Midbrain (tissue), 1 donor: ENCODE data around the gene SF1.
A peak's percentile ranks its signal among the peaks of the same experiment; 100 is the strongest.

Experiments
- DNase-seq: peaks from one replicate; lab custom pipeline; 2025; lab: John Stamatoyannopoulos, UW

The SF1 gene

DNA sequence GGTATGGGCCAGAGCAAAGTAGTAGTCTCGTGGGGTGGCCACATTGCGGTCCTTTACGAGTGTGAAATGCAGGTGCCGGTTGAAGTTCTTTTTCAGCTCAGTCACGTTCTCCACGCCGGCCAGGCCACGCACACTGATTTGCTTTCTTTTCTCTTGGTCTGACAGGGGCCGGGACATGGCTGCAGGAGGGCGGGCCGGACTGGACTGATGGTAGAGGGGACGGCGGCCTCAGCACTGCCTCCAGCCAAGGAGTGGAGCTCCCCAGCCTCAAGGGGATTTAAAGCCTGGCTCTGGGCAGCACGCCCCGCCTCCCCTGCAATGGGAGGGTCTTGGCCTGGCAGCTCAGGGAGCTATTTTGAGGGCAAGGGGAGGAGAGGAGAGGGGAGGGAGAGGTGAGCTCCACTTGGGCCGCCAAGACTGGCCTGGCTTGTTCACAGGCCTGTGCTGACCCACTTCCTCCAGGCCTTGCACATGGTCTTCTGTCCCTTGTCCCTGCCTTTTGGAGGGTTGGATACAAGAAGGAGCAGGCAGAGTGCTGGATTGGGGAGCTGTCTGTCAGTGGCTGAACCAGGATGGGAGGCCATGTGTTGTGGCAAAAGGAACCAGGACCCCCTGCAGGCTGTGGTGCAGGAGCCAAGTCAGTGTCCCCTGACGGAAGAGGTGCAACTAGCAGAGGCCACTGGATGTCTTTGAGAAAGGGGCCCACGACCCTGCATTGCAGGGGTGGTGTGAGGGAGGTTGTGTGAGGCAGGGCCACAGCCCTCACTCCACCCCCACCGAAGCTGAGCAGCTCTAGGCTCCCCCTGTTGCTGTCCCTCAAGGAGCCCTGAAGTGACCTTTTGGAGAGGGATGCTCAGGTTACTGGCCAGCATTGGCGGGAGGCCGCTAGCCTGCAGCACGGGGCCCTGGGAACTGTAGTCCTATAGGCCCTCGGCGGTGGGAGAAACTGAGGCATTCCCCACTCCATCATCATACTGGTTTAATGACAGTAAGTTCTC lies 18.3 kb downstream of the SF1 start, which contains the start of gene PYGM:
Gene PYGM (minus strand): TSS at position 253 of the 998 bp plus-strand sequence. CDS start 76 bp downstream, at position 177.
- DNase-seq = peak; percentile 73

DNA sequence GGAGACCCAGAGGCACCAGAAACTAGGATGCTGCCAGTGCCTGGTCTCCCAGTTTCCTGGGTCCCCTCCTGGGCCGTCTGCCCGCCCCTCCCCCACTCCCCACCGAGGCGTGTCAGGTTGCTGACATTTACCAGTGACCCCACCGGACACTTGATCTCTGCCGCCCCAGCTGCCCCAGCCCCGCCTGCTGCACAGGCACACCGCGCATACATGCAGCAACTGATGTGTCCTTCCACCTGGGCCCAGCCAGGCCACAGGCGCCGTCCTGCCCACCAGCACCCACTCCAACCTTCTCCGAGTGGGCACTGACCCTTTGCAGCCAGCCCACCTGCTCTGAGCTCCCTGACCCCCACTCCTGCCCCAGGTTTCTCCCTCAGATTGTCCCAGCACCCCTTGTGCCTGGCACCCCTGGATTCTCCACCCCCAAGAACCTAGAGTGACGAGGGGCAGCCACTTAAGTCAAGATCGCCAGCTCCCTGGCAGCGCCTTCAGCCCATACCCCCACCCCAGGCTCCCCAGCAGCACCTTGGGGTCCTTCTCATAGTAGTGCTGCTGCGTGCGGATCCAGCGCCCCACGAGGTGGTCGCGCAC lies 19.1 kb downstream of the SF1 start:
- DNase-seq = no peak

DNA sequence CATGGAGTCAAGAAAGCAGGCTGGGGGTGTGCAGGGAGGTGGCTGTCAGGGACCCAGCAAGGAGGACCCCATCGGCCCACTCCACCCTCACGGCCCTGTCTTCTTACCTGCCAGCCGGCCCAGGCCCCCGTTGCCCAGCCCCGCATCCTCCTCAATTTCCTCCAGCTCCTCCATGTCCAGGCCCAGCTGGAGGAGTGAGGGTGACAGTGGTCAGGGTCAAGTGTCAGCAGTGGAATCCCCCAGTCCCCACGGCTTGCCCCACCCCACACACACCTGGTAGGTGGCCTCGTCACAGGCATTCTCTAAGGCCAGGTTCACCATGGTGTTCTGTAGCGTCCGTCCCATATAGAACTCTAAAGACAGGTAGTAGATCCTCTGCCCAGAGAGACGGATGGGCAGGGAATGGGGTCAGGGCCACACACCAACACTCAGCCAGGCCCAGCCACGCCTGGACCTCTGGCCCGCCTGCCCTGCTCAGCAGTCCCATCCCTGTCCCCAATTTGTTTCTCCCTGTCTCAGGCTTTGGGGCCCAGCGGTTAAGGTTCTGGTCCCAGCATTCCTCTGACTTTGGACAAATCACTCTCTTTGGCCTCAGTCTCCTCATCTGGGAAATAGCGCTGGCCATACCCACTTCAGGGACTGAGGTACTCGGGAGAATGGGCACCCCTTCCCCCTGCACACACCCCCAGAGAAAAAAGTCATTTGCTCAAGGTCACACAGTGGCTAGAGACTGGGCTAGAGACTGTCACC lies 19.8 kb downstream of the SF1 start:
- DNase-seq = no peak

DNA sequence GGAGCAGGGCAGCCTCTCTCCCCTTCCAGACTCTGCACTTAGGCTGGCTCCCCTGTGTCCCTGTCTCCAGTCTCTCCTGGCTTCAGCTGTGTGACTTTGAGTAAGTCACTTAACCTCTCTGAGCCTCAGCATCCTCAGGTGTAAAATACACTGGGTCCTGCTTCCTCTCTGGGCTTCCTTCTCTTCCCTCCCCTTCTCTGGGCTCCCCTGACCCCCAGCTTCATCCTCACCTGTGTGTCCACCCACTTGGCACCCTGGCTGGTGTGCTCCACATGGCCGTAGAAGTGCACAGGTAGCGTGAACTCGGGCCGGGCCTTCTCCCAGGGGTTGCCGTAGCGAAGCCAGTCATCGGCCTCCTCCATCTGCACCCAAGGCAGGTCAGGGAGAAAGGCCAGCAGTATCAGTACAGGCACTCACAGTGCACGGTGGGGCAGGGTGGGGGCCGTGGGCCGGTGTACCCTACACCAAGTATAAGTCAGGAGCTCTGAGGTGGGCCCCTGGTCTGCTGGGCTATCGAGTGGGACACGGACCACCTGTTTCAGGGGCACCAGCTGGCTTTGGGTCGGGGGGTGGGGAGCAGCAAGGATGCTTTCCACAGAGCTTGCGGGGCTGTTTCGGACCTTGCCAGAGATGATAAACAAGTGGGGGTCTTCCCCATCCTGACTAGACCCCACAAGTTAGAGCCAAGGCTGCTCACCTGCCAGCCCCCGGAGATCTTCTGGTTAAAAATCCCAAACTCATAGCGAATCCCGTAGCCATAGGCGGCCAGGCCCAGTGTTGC lies 20.6 kb downstream of the SF1 start:
- no peak for DNase-seq

DNA sequence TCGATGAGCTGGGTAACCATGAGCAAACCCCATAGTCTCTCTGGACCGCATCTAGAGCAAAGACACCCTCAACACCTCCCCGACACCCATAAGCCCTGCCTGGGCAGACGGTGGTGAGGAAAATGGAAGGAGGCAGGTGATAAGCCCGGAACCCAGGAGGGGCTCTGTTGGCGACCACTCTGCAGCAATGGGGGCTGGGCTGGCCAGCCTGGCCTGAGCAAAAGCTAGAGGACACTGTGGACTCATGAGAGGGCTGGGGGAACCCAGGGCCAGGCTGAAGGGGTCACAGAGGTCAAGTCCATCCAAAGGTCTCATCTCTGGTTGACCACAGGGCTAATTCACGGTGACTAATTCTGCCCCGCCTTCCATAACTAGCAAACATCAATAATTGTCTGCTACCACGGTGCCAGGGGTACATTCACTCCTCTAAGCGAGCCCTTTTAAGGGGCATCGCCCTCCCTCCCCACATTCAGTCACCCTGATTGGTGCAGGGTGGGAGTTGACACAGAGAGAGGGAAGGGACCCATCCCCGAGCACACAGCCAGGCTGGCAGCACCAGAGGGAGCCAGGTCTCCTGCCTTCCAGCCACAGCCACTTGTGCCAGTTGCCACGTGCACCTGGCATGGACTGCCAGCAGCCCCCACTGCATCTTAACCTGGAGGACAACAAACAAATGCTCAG lies 22.5 kb downstream of the SF1 start:
- no peak for DNase-seq

DNA sequence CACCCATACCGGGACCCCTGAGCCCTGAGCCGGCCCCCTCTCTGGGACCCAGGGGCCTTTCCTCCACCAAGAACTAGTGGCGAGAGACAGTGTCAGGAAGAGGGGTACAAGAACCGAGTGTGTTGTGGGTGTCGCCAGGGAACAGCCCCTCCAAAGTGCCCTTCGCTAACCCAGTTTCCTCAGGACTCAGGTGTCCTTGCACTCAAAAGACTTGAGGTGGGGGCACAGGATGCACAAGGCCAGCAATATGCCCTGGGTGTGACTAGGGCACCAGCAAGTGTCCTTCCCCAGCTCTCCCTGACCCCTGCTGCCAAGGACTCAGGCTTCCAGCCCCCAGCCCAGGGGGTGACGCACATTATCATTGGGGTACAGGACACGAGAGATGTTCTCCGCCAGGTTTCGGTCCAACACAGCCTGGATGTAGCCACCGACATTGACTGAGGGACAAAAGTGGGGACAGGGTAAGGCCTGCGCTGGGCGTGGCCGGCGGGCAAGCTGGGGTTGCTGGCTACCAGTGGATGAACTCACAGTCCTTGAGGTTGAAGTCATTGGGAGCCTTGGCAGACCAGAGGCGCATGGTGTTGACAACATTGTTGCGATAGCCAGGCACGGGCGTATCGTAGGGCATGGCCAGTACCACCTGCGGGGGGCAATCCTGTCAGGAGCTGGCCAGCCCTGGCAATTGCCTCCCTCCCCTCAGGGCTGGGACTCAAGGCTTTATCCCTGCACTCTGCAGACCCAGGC lies 23.3 kb downstream of the SF1 start:
- DNase-seq = no peak

DNA sequence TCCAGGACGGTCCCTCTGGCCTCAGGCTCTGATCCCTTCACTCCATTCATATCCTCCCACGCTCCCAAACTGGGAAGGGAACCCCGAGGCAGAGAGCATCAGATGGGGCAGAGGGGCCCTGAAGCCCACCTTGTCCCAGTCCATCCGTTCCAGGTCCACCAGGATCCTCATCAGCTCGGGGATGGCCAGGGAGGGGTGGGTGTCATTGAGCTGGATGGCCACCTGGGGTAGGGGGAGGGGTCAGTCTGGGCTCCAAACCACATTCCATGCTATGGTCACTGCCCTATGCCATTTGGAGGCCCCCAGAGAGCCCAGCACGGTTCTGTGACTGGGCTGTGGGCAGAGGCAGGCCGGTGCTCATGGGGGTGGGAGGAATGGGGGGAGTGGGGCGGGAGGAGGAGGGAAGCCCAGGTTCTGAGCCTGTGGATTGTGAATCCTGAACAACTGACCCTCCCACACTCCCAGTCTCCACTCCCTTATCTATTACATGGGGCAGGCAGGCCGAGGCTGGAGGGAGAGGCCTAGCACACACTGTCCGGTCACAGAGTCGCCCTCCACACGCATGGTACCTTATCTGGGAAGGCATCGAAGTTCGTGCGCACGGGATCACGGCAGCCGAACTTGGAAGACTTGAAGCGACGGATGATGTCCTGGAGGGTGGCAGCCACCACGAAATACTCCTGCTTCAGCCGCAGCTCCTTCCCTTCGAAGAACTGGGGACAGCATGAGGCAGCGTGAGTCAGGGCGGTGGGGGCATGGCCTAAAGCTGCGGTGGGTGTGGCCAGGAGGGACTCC lies 24.0 kb downstream of the SF1 start:
- no peak for DNase-seq

DNA sequence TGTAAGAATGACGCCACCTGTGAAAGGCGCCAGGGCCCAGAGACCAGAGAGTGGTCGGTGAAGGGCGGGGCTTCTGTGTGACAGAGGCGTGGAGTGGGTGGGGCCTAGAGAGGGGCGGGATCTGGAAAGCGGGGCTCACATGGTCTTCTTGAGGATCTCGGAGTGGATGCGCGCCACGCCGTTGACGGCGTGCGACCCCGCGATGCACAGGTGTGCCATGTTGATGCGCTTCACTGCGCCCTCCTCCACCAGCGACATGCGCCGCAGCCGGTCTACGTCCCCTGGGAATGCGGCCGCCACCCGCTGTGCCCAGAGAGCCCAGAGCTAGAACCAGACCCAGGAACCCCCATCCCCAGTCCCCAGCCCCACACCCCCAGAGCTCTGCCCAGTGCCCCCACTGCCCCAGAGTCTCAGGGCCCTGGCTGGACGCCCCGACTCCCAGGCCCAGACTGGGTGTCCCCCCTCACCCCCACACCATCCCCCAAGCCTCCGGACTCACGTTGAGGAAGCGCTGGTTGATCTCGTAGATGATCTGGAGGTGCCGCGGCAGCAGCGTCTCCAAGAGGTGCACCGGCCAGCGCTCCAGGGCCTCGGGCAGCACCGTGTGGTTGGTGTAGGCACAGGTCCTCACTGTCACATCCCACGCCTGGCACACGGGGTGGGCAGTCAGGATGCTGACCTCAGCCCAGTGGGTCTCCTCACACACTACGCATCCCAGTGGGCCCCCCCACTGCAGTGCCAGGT lies 24.8 kb downstream of the SF1 start:
- DNase-seq = no peak

DNA sequence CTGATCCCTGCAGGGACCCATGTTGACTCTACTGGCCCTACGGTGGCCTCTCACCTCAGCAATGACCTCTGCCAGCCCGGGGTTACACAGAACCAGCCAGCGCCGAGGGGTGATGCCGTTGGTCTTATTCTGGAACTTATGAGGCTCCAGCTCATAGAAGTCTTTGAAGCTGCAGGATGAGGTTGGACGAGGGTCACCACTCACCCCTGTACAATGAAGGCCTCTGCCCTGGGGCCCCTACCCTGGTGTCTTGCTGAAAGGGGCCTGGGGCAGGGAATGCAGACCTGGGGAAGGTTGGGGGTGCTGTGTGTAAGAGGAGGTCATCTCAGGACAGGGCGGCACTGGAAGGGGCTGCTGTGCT lies 25.3 kb downstream of the SF1 start:
- DNase-seq = no peak

DNA sequence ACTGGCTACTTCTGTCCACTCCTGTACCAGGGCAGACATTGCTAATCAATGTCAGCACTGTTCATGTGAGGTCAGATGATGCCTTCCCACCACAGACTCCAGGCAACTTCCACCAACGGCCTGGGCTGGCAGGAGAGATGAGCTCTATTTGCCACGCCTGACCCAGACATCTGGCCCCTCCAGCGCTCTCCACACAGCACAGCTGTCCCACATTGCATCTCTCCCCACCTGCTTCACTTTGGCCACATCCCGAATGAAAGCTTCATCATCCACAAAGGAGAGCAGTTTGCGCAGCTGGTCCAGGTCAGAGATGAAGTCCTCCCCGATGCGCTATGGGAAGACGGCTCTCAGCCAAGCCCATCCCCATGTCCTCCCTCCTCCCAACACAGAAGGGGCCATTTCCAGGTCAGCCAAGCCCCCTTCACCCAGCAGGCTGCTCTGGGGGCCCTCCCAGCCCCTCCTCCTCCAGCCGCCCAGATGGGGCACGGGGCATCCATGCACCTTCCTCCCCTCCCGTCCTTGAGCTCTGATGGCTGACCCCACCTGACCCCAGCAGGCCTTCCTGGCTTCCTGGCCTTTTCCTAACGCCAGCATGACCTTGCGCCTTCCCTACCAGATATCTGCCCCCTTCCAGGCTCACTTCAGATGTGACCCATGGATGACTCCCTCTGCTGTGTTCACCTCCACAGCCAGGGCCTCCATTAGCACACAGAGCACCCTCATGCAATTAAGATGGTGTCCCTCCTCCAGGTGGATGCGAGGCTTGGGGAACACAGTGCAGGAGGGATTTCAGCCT lies 26.0 kb downstream of the SF1 start:
- no peak for DNase-seq

DNA sequence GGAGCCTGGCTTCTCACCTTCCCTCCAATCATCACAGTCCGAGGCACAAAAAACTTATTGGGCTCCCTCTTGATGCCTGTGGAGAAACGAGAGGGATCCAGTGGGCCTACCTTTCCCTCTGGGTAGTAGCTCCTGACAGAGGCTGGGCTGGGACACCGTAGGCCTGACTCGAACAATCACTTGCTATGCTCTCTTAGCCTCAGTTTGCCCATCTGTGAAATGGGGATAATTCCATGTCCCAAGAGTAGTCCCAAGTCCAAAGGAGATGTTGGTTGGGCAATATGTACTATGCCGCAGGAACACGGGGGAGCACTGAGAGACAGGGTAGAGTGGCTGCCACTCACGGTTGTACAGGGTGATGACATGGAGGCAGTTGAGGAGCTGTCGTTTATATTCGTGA lies 26.8 kb downstream of the SF1 start:
- no peak for DNase-seq

DNA sequence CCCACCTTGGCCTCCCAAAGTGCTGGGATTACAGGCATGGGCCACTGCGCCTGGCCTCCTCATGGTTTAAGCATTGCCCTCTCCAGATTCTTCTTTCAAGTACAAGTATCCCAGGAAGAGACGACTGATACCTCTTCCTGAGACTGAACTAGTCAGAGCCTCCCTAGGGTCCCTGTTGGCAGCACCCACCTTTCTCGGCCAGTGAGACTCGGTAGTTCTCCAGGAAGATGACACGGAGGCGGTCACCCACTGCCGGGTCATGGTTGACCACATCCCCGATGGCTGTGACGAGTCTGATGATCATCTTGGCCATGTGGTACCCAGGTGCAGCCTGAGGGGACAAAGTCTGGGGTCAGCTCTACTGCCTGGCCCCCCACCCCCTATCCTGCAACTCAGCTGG lies 27.2 kb downstream of the SF1 start:
- no peak for DNase-seq

DNA sequence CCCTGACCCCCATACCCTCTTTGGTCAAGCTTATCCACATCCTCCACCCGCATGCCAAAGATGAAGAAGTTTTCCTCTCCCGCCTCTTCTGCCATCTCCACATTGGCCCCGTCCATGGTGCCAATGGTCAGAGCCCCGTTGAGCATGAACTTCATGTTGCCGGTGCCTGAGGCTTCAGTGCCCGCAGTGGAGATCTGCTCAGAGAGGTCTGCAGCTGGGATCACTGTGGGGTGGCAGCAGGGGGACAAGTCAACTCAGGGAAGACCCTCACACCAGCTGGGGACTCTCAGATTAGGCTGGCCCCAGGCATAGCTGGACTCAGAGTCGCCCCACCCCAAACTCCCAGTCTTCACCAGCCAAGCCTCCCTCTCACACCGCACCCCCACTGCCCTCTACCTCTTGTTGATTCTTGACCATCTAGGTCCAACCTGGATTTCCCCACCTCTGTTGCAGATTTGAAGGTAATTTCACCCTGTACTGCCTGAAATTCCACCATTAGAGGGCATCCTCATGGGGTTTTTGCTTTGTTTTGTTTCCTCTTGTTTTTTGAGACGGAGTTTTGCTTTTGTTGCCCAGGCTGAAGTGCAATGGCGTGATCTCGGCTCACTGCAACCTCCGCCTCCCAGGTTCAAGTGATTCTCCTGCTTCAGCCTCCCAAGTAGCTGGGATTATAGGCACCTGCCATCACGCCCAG lies 27.8 kb downstream of the SF1 start:
- no peak for DNase-seq

DNA sequence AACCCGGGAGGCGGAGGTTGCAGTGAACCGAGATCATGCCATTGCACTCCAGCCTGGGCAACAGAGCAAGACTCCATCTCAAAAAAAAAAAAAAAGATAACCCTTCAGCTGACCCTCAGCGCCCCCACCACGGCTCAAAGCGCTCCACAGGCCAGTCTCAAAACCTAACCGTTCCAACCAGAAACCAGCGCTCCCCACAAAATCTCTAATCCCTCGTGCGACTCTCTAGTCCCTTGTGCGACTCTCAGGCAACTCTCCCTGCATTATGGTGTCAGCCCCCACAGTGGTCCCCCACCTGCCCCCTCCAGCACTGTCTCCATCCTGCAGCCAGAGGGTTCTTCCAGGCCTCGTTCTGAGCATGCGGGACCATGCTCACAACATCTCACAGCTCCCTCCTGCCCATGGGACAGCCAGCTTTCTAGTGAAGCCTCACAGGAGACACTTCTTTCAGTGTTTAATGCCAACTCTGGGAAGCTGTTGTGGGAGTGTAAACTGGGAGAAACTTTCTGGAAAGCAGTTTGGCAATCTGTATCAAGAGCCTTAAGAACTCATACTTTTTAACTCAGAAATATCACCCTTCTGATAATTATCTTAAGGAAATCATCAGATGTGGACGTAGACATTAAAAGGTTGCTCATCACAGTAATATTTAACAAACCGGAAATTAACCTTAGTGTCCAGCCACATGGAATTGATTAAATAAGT lies 30.2 kb downstream of the SF1 start:
- DNase-seq = no peak

DNA sequence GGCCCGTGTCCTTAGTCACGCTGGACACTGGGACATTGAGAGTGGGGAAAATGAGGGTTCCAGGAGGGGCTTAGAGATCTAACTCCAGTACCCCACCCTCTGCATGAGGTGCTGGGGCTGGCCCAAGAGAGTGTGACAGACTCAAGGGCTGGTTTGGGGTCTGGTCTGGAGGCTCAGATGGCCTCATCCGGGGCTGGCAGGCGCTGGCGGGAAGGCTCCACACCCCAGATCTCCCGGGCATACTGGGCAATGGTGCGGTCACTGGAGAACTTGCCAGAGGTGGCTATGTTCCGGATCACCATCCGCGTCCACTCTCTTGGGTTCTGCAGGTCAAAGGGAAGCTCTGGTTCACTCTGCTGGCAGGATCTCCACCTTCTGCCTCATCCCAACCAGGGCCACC lies 31.9 kb downstream of the SF1 start:
- DNase-seq = no peak

DNA sequence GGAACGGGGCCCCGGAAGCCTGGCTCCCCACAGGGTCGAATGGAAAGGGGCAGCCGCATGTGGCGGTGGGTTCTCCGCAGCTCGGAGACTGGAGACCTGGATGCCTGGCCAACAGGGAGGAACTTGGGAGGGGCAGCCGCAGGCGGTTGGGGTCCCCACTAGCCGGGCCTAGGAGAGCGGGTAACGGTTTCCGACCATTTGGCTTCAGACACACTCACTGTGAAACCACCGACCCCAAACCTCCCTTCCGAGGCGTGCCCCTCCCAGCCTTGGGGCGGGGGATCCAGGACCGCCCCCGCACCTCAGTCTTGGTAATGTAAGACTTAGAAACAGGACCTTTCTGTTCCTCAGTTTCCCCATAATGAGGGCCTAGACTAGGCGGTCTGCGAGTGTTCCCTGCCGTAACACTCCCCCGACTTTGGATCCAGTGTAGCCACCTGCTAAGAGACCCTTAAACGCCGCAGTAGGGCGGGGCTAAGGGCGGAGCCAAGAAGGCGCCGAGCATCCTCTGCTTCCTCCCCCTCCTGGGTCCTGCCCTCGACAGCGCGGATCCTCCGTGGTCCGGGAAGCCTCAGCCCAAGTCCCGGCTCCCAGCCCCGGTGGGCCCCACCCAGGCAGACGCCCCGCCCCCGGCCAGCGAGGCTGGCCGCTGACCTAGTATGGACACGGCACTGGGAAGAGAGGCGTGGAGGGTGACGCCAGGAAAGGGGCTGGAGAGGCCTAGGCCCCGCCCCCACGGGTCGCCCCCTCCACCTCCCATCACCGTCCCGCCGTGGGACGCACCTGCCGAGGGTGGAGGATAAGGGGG lies 32.6 kb downstream of the SF1 start:
- peak; percentile 21 for DNase-seq
